Measurements from ENCODE around the gene PSMC2. TPM values are rescaled to one million over a fixed set of nuclear protein-coding genes. Genes with fewer than 3 reads are reported as not detected.
A peak's percentile ranks its signal among the peaks of the same experiment; 100 is the strongest.

PSMC2 gene
- total and polyA plus RNA-seq, 10 of the 15 experiments (the other 5 are each of a cell fraction or from before 2014, with no cell fraction given): 117 to 347 (median 220) TPM

DNA sequence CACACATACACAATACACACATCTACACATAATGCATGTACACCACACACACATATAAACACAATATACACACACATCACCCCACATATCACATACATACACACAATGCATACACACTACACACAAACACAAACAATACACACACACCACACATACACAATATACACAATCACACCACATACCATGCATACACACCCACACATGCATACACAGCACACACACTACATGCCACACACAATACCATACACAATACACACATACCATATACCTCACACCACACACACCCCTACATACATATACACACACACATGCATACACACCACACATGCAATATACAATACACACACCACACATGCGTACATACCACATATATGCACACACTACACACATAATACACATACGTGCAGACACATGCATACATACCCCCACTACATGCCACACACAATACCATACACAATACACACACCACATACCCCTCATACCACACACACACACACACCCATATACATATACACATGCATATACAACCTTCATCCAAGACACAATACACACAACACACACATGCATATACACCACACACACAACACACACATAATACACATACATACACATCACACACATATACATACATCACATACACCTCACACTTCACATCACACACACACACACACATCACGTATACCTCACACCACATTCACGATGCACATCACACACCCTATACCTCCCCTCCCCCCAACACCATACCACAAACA is 34.0 kb downstream of the PSMC2 start (continued):
- no peak for TF ChIP-seq POU2F2 (IDR thresholded peaks at IDR 0.05; ENCODE audit: borderline replicate concordance, low read depth, low read length)

GRCh38 chr7:103382032-103382402 is 34.6 kb downstream of the PSMC2 start:
- WGBS (ENCODE audit: insufficient coverage, insufficient replicate concordance, low lambda C conversion rate, missing lambda C conversion rate): 72% methylated on average over 4 of the region's 5 CpGs
- in situ Hi-C loops (cut with MboI) (no loop called here), intact Hi-C loops (cut with micrococcal nuclease; ENCODE audit: unreplicated experiment) (no loop called here)
- Histone ChIP-seq H3K9me3 (replicated peaks; ENCODE audit: control insufficient read depth, insufficient read depth, low read length) (no peaks in the 10 kb centered on the region), H3K4me1 (ENCODE audit: control insufficient read depth, insufficient read depth, low read length) (no peaks in the 10 kb centered on the region), H3K27me3 (replicated peaks in 1 of 2; ENCODE audit: control insufficient read depth in 2 of 2, insufficient read depth in 2 of 2, low read length in 1 of 2) (no peaks in the 10 kb centered on the region; a peak in 1 of 4 replicates), H3K36me3 (ENCODE audit: control insufficient read depth in 2 of 2, insufficient read depth in 2 of 2, low read length in 1 of 2) (no peaks in the 10 kb centered on the region), H2AFZ (ENCODE audit: control insufficient read depth, low read depth, low read length) (no peak overlapping the region), H3K4me3 (no peak overlapping the region), H3K9ac (ENCODE audit: control insufficient read depth, insufficient read depth, low read length) (no peak overlapping the region), H3K4me2 (ENCODE audit: control insufficient read depth, insufficient read depth) (no peak overlapping the region), H4K20me1 (ENCODE audit: control insufficient read depth, insufficient read depth) (no peaks in the 10 kb centered on the region), H3K27ac (ENCODE audit: control insufficient read depth, insufficient read depth) (no peak overlapping the region), H3K79me2 (ENCODE audit: control insufficient read depth, insufficient read depth, low read length) (no peaks in the 10 kb centered on the region)
- POLR2A ChIA-PET: no interaction called here
- ATAC-seq (no peak), DNase-seq (ENCODE audit: low read depth, low spot score) (no peak), FAIRE-seq (no peak)
- TF ChIP-seq, protein P1, sequence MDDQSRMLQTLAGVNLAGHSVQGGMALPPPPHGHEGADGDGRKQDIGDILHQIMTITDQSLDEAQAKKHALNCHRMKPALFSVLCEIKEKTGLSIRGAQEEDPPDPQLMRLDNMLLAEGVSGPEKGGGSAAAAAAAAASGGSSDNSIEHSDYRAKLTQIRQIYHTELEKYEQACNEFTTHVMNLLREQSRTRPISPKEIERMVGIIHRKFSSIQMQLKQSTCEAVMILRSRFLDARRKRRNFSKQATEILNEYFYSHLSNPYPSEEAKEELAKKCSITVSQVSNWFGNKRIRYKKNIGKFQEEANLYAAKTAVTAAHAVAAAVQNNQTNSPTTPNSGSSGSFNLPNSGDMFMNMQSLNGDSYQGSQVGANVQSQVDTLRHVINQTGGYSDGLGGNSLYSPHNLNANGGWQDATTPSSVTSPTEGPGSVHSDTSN (IDR thresholded peaks at IDR 0.05; ENCODE audit: insufficient replicate concordance, low read depth, low read length): no peak
- BruUV-seq (replicated peaks): no TSS peak
- CTCF ChIA-PET: no interaction called here
- SMC1A ChIA-PET (ENCODE audit: uncharacterized antibody, unreplicated experiment): no interaction called here
- RAD21 ChIA-PET (ENCODE audit: unreplicated experiment): no interaction called here

- TF ChIP-seq SP1 (IDR thresholded peaks at IDR 0.05; ENCODE audit: low read depth, low read length) (no peak), POU2F2 (IDR thresholded peaks at IDR 0.05; ENCODE audit: borderline replicate concordance, low read depth, low read length) (no peak), CBX5 (IDR thresholded peaks at IDR 0.05; ENCODE audit: low read depth) (no peak), STAT3 (IDR thresholded peaks at IDR 0.05; ENCODE audit: low read depth, low read length) (no peak), CHD1 (IDR thresholded peaks at IDR 0.05; ENCODE audit: low read depth, low read length) (no peak), NFIC (IDR thresholded peaks at IDR 0.05; ENCODE audit: low read depth, low read length) (no peak), NRF1 (conservative IDR thresholded peaks at IDR 0.05; ENCODE audit: low read depth, low read length) (no peak), MYB (IDR thresholded peaks at IDR 0.05; ENCODE audit: borderline replicate concordance, low read depth, low read length) (no peak), ZNF622 (IDR thresholded peaks at IDR 0.05) (no peak)
- TF ChIP-seq, protein P2, sequence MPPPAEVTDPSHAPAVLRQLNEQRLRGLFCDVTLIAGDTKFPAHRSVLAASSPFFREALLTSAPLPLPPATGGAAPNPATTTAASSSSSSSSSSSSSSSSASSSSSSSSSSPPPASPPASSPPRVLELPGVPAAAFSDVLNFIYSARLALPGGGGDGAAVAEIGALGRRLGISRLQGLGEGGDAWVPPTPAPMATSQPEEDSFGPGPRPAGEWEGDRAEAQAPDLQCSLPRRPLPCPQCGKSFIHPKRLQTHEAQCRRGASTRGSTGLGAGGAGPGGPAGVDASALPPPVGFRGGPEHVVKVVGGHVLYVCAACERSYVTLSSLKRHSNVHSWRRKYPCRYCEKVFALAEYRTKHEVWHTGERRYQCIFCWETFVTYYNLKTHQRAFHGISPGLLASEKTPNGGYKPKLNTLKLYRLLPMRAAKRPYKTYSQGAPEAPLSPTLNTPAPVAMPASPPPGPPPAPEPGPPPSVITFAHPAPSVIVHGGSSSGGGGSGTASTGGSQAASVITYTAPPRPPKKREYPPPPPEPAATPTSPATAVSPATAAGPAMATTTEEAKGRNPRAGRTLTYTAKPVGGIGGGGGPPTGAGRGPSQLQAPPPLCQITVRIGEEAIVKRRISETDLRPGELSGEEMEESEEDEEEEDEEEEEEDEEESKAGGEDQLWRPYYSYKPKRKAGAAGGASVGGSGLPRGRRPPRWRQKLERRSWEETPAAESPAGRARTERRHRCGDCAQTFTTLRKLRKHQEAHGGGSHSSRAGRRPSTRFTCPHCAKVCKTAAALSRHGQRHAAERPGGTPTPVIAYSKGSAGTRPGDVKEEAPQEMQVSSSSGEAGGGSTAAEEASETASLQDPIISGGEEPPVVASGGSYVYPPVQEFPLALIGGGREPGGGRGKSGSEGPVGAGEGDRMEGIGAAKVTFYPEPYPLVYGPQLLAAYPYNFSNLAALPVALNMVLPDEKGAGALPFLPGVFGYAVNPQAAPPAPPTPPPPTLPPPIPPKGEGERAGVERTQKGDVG (CRISPR knock-in tag; IDR thresholded peaks at IDR 0.05): no peak
- Histone ChIP-seq H3K4me2 (ENCODE audit: control insufficient read depth, insufficient read depth) (no peak overlapping the region), H3K9me3 (replicated peaks; ENCODE audit: control insufficient read depth, insufficient read depth, low read length) (no peaks in the 10 kb centered on the region), H3K4me3 (no peak overlapping the region), H3K36me3 (ENCODE audit: control insufficient read depth in 2 of 2, insufficient read depth in 2 of 2, low read length in 1 of 2) (no peaks in the 10 kb centered on the region), H3K4me1 (ENCODE audit: control insufficient read depth, insufficient read depth, low read length) (no peaks in the 10 kb centered on the region), H3K27me3 (replicated peaks in 1 of 2; ENCODE audit: control insufficient read depth in 2 of 2, insufficient read depth in 2 of 2, low read length in 1 of 2) (no peaks in the 10 kb centered on the region), H3K27ac (ENCODE audit: control insufficient read depth, insufficient read depth) (no peak overlapping the region), H3K9ac (ENCODE audit: control insufficient read depth, insufficient read depth, low read length) (no peak overlapping the region), H2AFZ (ENCODE audit: control insufficient read depth, low read depth, low read length) (no peak overlapping the region), H4K20me1 (ENCODE audit: control insufficient read depth, insufficient read depth) (no peaks in the 10 kb centered on the region), H3K79me2 (ENCODE audit: control insufficient read depth, insufficient read depth, low read length) (no peaks in the 10 kb centered on the region)
- ChIA-PET SMC1A (ENCODE audit: uncharacterized antibody, unreplicated experiment) (no interaction called here), CTCF (no interaction called here), POLR2A (no interaction called here), RAD21 (ENCODE audit: unreplicated experiment) (no interaction called here)
- no peak for DNase-seq (ENCODE audit: low read depth, low spot score)
- in situ Hi-C loops (cut with MboI): no loop called here
- BruUV-seq (replicated peaks): no TSS peak
- intact Hi-C loops (cut with micrococcal nuclease; ENCODE audit: unreplicated experiment): no loop called here
- WGBS (ENCODE audit: insufficient coverage, insufficient replicate concordance, low lambda C conversion rate, missing lambda C conversion rate): 0% methylated on average over 1 of the region's 1 CpG
- FAIRE-seq: no peak
- peak; percentile 35; the same call in 1 of the 3 replicates for ATAC-seq
These were observed 39.8 kb downstream of the PSMC2 start for GRCh38 chr7:103387242-103387641.
